SKM-1 treated with dmso at 0.1 percent for 144 hours (cell line): ENCODE measurements around the gene C1orf105.
"Not testable (repeated sequence)": the region's sequence is repeated elsewhere in the genome, so short reads cannot be mapped to it uniquely, and the experiment has no call there.

ENCODE experiments used
- DNase-seq: peaks from one replicate; lab custom pipeline; 2025; ENCODE audit not compliant: unreplicated experiment; lab: John Stamatoyannopoulos, UW

The C1orf105 gene

DNA sequence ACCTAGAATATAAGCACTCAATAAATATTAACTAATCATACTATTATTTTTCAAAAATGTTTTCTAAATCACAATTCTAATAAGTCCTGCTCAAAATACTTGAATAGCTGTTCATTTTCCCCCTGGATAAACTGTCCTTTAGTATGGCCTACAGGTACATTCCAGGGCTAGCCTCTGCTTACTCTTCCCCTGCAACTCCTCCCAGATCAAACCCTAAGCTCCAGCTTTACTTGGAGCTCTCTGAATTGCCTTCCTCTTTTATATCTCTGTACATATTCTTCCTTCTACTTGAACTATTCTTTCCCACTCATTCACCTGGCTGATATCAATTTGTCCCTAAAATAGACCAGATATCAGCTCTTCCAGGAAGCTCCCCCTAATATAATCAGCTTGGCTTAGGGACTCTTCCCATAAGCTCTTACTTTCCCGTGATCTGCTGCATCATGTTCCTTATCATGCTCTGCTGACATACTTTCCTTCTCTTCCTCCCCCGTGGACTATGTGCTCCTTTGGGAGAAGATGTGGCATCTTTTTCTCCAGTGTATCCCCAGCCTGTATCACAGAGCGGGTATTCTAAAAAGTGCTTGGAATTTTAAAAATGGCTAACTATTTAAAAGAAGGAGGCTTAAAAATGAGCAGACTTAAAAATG, 66.4 kb downstream of the C1orf105 start:
- DNase-seq, result no peak

DNA sequence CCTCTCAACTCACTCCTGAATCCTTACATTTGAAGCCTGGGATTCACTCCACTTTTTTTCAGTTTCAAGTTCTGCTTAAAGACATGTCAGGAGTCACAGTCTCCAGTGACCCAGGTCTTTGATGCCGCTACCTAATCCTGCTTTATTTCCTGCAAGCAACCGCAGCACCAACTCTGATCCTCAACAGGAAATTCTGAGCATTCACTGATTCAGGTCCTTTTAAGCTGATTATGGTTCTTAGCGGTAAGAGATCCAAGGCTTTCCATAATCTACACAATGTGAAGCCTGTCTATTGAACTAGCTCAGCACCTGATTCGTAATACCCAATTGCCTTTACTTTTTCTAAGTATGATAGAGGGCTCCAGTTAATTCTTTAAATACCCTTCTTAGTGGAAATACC, 67.1 kb downstream of the C1orf105 start:
- DNase-seq, result no peak

DNA sequence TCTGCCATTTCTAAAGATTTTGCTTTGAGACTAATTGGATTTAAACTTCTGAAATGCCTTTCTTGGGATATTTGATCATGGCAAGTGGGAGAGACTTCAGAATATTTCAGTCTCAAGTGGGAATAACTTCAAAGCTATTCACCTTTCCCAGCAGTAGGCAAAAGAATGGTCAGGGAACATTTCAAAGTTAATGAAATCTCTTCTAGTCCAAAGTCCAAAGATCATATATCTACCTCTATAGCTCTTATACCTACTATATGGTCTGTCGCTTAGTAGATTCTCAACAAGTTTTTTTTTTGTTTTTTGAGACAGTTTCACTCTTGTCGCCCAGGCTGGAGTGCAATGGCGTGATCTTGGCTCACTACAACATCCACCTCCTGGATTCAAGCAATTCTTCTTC, 67.9 kb downstream of the C1orf105 start:
- DNase-seq, result no peak

DNA sequence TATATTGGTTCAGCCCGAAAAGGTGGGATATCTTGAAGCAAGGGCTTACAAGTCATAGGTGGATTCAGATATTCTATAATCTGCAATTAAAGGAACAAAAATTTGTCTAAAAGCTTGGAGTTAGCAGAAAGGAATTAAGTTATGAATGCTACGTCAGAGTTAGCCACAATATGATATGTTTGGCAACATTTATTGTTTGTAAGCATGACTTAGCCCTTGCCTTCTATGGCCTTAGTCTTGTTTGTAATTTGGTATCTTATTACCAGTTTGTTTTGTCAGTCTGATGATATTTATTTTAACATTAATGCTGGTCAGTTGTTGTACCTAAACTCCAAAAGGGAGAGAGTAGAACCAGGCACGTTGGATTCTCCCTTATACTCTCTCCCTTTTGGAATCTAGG, 69.4 kb downstream of the C1orf105 start:
- no peak for DNase-seq

DNA sequence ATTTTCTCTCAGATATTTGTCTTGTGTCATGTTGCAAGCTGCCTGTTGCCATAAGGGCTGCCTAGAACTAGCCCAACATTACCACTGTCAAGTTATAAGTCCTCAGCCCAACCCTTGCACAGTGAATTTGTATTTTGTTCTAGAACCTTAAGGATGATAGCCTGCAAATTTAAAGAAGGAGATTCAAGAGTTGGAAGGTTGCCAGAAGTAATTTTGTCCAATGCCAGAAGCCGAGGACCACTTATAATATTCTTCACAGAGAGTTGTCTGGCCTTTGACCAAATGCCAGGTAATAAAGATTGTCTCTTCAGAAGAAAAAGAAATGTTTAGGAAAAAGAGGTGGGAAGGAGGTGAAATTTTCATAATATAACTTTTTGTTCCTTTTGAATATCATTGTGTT, 71.9 kb downstream of the C1orf105 start:
- DNase-seq, result no peak

DNA sequence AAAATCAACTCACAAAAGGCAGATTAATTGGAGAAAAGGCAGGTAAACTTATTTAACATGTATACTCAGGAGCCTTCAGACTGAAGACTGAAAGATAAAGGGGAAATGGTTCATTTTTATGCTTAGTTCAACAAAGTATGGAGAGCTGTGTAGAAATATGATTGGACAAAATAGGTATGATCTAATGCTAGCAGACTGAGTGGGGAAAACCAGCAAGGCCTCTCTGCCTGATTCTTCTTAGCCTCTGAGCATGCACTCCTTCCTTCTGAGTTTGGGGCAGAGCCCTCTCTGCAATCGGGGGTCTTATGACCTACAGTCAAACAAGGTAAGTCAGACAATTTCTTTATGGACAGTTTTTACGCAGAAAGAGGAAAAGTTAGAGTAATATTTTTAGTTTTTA, 73.7 kb downstream of the C1orf105 start:
- DNase-seq, result no peak

DNA sequence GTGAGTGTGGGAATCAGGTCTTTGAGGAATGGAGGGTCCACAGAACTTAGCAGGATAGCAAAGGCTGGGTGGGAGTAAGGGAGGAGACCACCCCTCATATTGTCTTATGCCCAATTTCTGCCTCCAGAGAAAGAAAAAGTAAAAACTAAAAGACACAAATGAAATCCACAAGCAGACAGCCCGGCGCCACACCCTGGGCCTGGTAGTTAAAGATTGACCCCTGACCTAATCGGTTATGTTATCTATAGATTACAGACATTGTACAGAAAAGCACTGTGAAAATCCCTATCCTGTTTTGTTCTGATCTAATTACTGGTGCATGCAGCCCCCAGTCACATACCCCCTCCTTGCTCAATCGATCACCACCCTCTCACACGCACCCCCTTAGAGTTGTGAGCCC, 75.6 kb downstream of the C1orf105 start:
- DNase-seq, result not testable (repeated sequence)

DNA sequence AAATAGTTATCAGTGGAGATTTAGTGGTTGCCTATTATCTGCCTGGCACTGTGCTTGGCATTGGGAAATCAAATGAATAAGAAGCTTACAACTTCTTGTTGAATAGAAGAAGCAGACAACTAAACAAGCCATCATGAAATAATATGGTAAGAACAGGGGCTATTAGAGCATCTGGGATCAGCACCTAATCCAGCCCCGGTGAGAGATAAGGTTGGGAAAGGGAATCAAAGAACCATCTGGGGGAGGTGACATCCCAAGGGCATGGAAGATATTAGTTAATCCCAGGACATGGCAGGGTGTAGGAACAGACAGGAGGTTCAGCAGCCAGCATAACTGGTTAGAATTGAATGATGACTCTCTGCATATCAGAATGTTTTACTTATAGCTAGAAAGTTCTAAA, 76.2 kb downstream of the C1orf105 start:
- no peak for DNase-seq

DNA sequence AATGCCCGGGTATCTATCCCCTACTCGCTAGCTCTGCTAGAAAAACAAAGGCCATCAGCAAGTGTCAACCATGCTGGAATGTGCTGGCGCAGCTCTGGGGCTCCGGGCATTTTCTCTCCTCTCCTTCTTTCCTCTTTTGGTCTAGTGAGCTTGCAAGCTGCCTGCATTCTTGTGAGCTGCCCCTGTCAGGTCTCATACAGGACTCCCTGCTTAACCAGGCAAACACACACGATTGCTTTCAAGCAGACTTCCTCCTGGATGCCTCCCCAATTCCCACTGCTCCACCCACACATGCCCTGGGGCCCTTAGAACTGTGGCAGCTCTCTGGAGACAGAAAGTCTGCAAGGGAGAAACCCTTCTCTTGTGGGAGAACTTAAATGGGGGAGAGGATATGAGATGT, 76.7 kb downstream of the C1orf105 start:
- DNase-seq, result no peak

DNA sequence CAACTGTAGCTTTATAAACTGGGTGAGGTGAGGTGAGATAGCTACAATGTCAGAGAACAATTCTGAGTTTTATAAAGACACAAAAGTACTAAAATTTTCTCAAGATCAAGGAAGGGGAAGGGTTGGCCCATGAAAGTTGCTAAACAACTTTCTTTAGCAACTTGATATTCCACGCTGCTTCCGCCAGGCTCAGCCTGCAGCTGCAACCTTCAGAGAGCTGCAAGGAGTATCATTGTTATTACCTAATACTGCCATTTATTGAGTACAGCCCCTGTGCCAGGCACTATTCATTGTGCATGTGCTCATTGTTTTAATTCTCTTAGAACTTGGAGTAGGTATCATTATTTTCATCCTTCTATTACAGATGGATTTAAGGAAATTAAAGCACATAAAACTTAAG, 78.4 kb downstream of the C1orf105 start:
- DNase-seq, result peak; percentile 55

DNA sequence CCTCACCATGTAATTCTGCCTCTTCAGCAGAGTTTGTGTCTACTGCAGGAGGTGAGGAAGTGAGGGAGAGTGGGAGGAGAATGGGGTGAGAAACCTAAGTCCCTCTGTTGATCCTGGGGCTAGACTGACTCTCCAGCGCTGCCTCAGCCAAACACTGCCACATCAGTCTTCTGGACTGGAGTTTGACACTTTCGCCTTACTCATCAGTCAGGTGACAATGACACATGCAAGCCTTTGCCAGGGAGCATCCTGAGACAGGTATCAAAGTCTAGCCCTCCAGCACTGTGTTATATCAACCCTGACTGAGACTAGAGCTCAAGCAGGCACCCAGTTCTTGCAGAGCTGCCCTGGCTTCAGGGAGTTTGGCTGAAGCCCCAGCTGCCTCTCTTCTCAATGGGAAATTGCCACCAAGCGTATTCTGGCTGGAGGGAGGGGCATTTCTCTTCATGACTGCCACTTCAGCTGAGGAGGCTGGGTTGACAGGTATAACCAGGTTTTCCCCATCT, 79.2 kb downstream of the C1orf105 start:
- DNase-seq, result peak; percentile 21

DNA sequence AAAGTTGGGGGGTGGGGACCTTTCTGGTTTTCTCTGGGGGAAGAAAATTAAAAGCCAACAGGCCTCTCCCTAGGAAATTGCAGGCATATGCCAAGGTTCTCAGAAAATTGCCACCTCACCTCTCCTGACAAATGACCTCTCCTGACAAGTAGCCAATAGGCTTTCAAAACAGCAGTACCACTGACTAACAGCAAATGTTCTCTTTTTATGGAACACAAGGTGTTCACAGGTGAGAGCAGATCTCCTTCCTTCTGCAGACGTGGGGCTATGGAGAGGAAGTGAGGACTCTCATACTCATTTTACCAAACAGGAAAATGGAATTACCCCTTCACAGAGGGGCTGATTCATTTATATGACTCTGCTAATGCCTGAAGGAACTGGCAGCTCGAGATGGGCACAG, 79.7 kb downstream of the C1orf105 start:
- DNase-seq, result no peak

DNA sequence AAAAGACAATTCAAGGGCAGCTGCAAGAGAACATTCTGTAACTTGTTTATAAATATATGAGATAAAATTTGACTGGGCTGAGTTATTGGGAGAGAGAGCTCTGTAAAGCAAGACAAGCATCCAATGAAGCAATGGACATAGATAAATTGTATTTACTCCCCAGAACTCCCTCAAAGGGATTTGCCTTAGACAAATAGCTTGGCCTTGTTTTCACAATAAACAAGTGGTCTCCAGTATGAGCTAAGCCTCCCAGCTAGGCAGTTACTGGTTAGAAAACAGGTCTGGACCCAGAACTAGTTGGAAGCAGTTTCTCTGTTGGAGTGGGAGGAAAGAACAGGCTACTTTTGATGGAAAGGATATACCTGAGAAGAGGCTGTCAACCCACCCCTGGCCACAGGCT, 87.3 kb downstream of the C1orf105 start:
- no peak for DNase-seq

DNA sequence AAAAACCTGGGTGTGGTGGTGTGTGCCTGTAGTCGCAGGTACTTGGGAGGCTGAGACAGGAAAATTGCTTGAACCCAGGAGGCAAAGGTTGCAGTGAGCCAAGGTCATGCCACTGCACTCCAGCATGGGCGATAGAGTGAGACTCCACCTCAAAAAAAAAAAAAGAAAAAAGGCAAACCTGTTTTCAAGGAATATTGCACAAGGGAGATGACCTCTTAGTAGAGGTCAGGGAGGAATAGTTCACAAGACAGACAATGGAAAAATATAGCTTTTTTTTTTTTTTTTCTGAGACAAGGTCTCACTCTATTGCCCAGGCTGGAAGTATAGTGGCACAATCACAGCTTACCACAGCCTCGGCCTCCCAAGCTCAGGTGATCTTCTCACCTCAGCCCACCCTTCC, 90.0 kb downstream of the C1orf105 start:
- DNase-seq, result no peak

DNA sequence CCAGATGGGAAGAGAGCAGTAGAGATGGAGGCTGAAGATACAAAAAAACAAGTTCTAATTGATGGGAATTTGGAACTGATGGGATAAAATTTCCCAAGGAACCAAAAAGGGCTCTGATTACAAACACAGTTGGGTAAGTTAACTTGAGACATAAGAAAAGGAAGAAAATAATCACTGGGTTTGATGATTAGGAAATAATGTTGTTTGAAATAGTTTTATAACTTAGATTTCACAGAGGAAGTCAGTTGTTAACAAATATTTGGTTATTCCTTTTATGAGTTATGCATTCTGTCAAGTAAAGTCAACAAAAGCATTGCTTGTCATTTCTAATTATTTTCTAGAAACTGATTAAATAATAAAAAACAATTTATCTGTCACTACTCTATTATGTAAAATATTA, 92.1 kb downstream of the C1orf105 start:
- DNase-seq, result no peak

DNA sequence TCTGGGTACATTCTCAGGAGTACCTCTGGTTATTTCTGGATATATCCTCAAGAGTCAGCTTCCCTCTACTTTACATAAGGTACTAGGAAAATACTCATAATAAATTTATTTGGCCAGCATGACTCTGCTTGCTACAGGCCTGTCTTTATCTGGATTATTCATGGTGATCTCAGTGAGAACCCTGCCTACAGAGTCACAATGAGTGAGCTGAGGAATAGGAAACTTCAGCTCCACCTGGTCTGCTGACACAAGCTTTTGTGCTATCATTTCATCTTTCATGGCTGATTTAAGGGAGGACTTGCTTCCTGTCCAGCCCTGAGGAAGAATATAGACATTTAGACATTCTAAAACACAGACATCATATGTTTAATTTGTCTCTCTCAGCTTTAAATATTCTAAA, 93.0 kb downstream of the C1orf105 start:
- DNase-seq, result no peak

DNA sequence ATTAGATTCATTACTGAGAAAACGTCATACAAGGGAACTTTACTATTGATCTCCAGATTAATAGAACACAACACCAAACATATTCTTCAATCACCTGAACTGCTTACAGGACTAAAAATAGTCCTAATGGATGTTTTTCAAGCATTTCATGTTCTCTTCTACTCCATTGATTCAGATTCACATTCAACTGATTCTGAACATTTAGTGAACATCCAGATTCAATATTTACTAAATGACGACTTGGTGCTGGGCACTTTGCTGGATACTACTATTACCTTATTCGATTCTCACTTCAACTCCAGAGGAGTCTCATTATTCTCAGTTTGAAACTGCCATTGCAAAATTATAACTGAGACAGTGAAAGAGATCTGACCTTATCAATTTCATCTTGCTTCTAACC, 93.6 kb downstream of the C1orf105 start:
- DNase-seq, result no peak

DNA sequence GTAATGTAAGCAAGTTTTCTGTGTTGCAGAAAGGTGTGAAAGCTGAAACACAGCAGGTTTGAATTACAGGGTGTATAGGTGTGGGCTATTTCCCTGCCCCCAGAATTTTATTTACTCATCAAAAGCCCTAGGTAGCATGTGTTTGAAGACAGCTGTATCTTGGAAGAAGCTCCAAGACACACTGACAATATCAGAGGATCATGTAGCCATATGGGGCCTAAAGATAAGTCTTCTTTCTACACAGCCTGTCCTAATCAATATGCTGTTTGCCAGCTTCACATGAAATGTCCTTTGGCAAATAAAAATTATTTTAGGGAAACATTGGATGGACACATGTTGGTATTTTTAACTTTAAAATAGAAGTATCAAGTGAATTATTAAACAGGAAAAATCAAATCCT, 95.0 kb downstream of the C1orf105 start:
- no peak for DNase-seq

DNA sequence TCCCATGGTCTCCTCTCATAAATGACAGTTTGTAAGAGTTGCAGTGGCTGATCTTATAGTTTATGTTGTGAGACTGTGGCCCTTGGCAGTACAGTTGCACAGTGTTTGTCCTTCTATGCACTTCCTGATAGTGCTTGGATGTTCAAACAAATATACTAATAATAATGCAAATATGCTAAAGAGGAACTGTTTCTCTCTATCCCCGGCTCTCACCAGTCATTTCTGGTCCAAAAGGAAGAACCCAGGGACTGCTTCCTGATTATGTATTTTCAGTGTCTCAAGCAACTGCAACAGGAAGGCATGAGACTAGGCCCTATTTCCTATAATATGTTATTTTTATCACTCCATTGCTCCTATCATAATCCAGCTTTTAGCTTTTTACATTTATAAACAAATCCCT, 95.4 kb downstream of the C1orf105 start:
- no peak for DNase-seq

DNA sequence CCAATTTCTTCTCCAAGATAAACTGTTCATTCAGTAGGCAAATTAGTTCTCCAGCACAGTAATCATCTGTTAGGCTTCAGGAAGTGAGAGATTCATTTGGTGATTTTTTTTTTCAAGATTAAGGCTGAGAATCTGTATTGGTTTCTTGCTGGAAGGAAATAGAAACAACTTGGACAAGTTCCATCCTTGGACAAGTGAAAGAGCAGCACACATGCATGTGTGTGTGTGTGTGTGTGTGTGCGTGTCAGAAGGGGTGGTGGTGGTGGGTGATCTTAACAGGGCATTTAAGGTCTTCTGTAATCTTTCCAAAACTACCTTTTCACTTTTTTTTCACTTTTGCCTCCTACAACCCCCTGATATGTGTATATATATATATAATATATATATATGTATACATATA, 96.6 kb downstream of the C1orf105 start:
- DNase-seq, result no peak

DNA sequence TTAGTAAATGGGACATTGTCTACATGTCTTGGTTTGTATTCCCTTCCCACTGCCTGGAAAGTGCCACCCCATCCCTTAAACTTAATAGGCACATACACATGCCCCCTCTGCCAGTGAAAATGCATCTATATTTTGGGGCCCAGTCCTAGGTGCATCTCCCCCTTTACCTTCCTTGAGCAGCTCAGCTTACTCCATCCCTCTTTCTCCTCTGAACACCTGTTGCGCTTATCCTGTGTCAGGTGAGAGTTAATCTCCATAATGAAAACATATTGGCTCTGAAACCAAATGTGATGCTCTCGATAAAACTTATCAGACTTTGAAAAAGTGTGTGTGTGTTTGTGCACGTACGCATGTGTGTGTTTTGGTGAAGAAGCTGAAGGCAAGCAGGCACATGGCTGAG, 97.1 kb downstream of the C1orf105 start:
- no peak for DNase-seq
